Mesendoderm (in vitro differentiated cells): Measurements from ENCODE around the gene SYT8.

Experiments used
- DNase-seq: peaks from one replicate; pipeline ENCODE4 v3.0.0; 2013
- H2AK5ac ChIP-seq: 2 replicates; pipeline ENCODE4 v1.6.1; 2013; ENCODE audit warnings: low read length, inconsistent platforms
- H2BK120ac ChIP-seq: 2 replicates; pipeline ENCODE4 v1.6.1; 2013; ENCODE audit warnings: low read depth, mild to moderate bottlenecking, low read length, moderate library complexity, mixed read lengths
- H2BK15ac ChIP-seq: replicated peaks from 2 replicates; pipeline ENCODE4 v1.6.1; 2013; ENCODE audit warnings: low read depth, mild to moderate bottlenecking, moderate library complexity
- H2BK5ac ChIP-seq: 2 replicates; pipeline ENCODE4 v1.6.1; 2013; ENCODE audit warnings: low read length, inconsistent platforms
- H3K18ac ChIP-seq: 2 replicates; pipeline ENCODE4 v1.6.1; 2013; ENCODE audit warnings: mild to moderate bottlenecking, low read length, mixed read lengths
- H3K23ac ChIP-seq: one replicate; pipeline ENCODE4 v1.6.1; 2013; ENCODE audit warnings: low read length
- H3K27ac ChIP-seq: 2 replicates; pipeline ENCODE4 v1.5.1; 2013; ENCODE audit warnings: low read depth, mild to moderate bottlenecking, inconsistent platforms, low read length, moderate library complexity
- H3K27me3 ChIP-seq: 2 replicates; pipeline ENCODE4 v1.6.1; 2013; ENCODE audit warnings: low read length, control low read depth, mild to moderate bottlenecking, inconsistent platforms; ENCODE audit not compliant: insufficient read depth, poor library complexity
- H3K36me3 ChIP-seq: 2 replicates; pipeline ENCODE4 v1.6.1; 2013; ENCODE audit warnings: low read length, inconsistent platforms; ENCODE audit not compliant: control insufficient read depth, insufficient read depth
- H3K4ac ChIP-seq: one replicate; pipeline ENCODE4 v1.6.1; 2013; ENCODE audit warnings: low read depth, mild to moderate bottlenecking, low read length, moderate library complexity
- H3K4me1 ChIP-seq: 2 replicates; pipeline ENCODE4 v1.6.1; 2013; ENCODE audit warnings: low read depth, low read length, inconsistent platforms; ENCODE audit not compliant: control insufficient read depth
- H3K4me2 ChIP-seq: 2 replicates; pipeline ENCODE4 v1.6.1; 2013; ENCODE audit warnings: low read length
- H3K4me3 ChIP-seq: 2 replicates; pipeline ENCODE4 v1.5.1; 2013; ENCODE audit warnings: mild to moderate bottlenecking, low read length
- H3K56ac ChIP-seq: one replicate; pipeline ENCODE4 v1.6.1; 2013; ENCODE audit warnings: low read length
- H3K79me1 ChIP-seq: 2 replicates; pipeline ENCODE4 v1.6.1; 2013; ENCODE audit warnings: low read length, inconsistent platforms
- H3K79me2 ChIP-seq: 2 replicates; pipeline ENCODE4 v1.6.1; 2013; ENCODE audit warnings: mild to moderate bottlenecking, low read length; ENCODE audit not compliant: control insufficient read depth, insufficient read depth
- H3K9ac ChIP-seq: 2 replicates; pipeline ENCODE4 v1.6.1; 2013; ENCODE audit warnings: low read length, inconsistent platforms
- H4K5ac ChIP-seq: one replicate; pipeline ENCODE4 v1.6.1; 2013; ENCODE audit warnings: low read length
- H4K8ac ChIP-seq: one replicate; pipeline ENCODE4 v1.6.1; 2013; ENCODE audit warnings: low read depth, mild to moderate bottlenecking, control low read depth, low read length, moderate library complexity
- WGBS: extraction: QIAGEN DNeasy Blood & Tissue Kit; methylation state at CpG from one replicate; pipeline ENCODE4 v1.1.7; 2013; ENCODE audit warnings: low lambda C conversion rate, missing lambda C conversion rate; ENCODE audit not compliant: insufficient coverage; ENCODE audit errors: extremely low coverage; 5-methylcytosine and 5-hydroxymethylcytosine counted together

The SYT8 gene

GRCh38 chr11:1853376-1854131 lies 18.8 kb downstream of the SYT8 start:
- no peak overlapping the region for H3K4me2 ChIP-seq
- H3K79me2 ChIP-seq = no peaks in the 10 kb centered on the region
- H3K36me3 ChIP-seq = no peaks in the 10 kb centered on the region
- no peak overlapping the region for H3K9ac ChIP-seq
- H3K79me1 ChIP-seq = no peaks in the 10 kb centered on the region
- H2BK15ac ChIP-seq = no peak overlapping the region
- H2BK120ac ChIP-seq = no peak overlapping the region
- H3K4me1 ChIP-seq = no peaks in the 10 kb centered on the region
- no peak overlapping the region for H3K23ac ChIP-seq
- DNase-seq = no peak
- no peak overlapping the region for H2BK5ac ChIP-seq
- H3K27ac ChIP-seq = no peak overlapping the region
- WGBS = no CpG with 5 or more reads among the region's 19 CpGs
- no peak overlapping the region for H3K18ac ChIP-seq
- H4K8ac ChIP-seq = no peak overlapping the region
- no peak overlapping the region for H2AK5ac ChIP-seq
- no peak overlapping the region for H3K56ac ChIP-seq
- no peak overlapping the region for H3K4ac ChIP-seq
- no peak overlapping the region for H3K4me3 ChIP-seq
- no peak overlapping the region for H4K5ac ChIP-seq
- H3K27me3 ChIP-seq = no peaks in the 10 kb centered on the region

- Histone ChIP-seq H2BK120ac (no peak overlapping the region), H4K8ac (no peak overlapping the region), H3K4me1 (no peaks in the 10 kb centered on the region), H3K4me3 (no peak overlapping the region), H2AK5ac (no peak overlapping the region), H3K4ac (no peak overlapping the region), H3K9ac (no peak overlapping the region), H3K56ac (no peak overlapping the region), H3K18ac (no peak overlapping the region), H3K27me3 (no peaks in the 10 kb centered on the region), H2BK15ac (no peak overlapping the region), H3K27ac (no peak overlapping the region), H3K79me2 (no peaks in the 10 kb centered on the region), H3K79me1 (no peaks in the 10 kb centered on the region), H4K5ac (no peak overlapping the region), H3K23ac (no peak overlapping the region), H2BK5ac (no peak overlapping the region), H3K36me3 (no peaks in the 10 kb centered on the region), H3K4me2 (no peak overlapping the region)
- no peak for DNase-seq
- WGBS = no CpG with 5 or more reads among the region's 27 CpGs
These were observed 19.6 kb downstream of the SYT8 start for GRCh38 chr11:1854132-1854948.

GRCh38 chr11:1854949-1855885 lies 20.4 kb downstream of the SYT8 start:
- Histone ChIP-seq H2BK15ac (no peak overlapping the region), H2BK120ac (no peak overlapping the region), H3K27ac (no peak overlapping the region), H3K36me3 (no peaks in the 10 kb centered on the region), H4K5ac (no peak overlapping the region), H3K4me1 (no peaks in the 10 kb centered on the region), H3K4me2 (no peak overlapping the region), H3K79me2 (no peaks in the 10 kb centered on the region), H2AK5ac (no peak overlapping the region), H3K9ac (no peak overlapping the region), H3K79me1 (no peaks in the 10 kb centered on the region), H3K4ac (no peak overlapping the region), H3K27me3 (no peaks in the 10 kb centered on the region), H3K56ac (no peak overlapping the region), H3K23ac (no peak overlapping the region), H4K8ac (no peak overlapping the region), H2BK5ac (no peak overlapping the region), H3K4me3 (no peak overlapping the region), H3K18ac (no peak overlapping the region)
- WGBS = no CpG with 5 or more reads among the region's 26 CpGs
- no peak for DNase-seq

- Histone ChIP-seq H3K79me2 (no peaks in the 10 kb centered on the region), H2BK120ac (no peak overlapping the region), H3K27ac (no peak overlapping the region), H3K79me1 (no peaks in the 10 kb centered on the region), H3K4me1 (no peaks in the 10 kb centered on the region), H3K4me2 (no peak overlapping the region), H2BK5ac (no peak overlapping the region), H3K4me3 (no peak overlapping the region), H3K56ac (no peak overlapping the region), H3K18ac (no peak overlapping the region), H3K36me3 (no peaks in the 10 kb centered on the region), H3K4ac (no peak overlapping the region), H4K8ac (no peak overlapping the region), H2BK15ac (no peak overlapping the region), H4K5ac (no peak overlapping the region), H3K27me3 (no peaks in the 10 kb centered on the region), H3K9ac (no peak overlapping the region), H2AK5ac (no peak overlapping the region), H3K23ac (no peak overlapping the region)
- no peak for DNase-seq
- no CpG with 5 or more reads among the region's 11 CpGs for WGBS
These were observed 21.1 kb downstream of the SYT8 start for GRCh38 chr11:1855886-1856265.

- no peak overlapping the region for H4K8ac ChIP-seq
- H3K4ac ChIP-seq = no peak overlapping the region
- H2BK15ac ChIP-seq = no peak overlapping the region
- WGBS = no CpG with 5 or more reads among the region's 13 CpGs
- no peak overlapping the region for H2AK5ac ChIP-seq
- H3K23ac ChIP-seq = no peak overlapping the region
- H2BK120ac ChIP-seq = no peak overlapping the region
- H3K27me3 ChIP-seq = no peaks in the 10 kb centered on the region
- no peak overlapping the region for H3K4me2 ChIP-seq
- no peak overlapping the region for H3K9ac ChIP-seq
- H3K36me3 ChIP-seq = no peaks in the 10 kb centered on the region
- no peak for DNase-seq
- H3K4me1 ChIP-seq = no peaks in the 10 kb centered on the region
- no peak overlapping the region for H3K27ac ChIP-seq
- no peak overlapping the region for H2BK5ac ChIP-seq
- no peak overlapping the region for H3K18ac ChIP-seq
- no peak overlapping the region for H3K56ac ChIP-seq
- no peaks in the 10 kb centered on the region for H3K79me2 ChIP-seq
- H3K79me1 ChIP-seq = no peaks in the 10 kb centered on the region
- no peak overlapping the region for H3K4me3 ChIP-seq
- H4K5ac ChIP-seq = no peak overlapping the region
These were observed 21.7 kb downstream of the SYT8 start for GRCh38 chr11:1856306-1857005.
